GM12878 (cell line): ENCODE measurements around the gene PTPN2. TPM values are rescaled to one million over a fixed set of nuclear protein-coding genes. Genes with fewer than 3 reads are reported as not detected.

Experiments used
- ATAC-seq: fragments of 200-7000 bp; cut with Tn5 transposase; 3 replicates; pipeline ENCODE4 v1.9.1; 2020; ENCODE audit warnings: mild to moderate bottlenecking, moderate library complexity
- BruUV-seq: library from RNA; stranded (reverse); fragments of 400-500 nt; replicated peaks from 2 replicates; lab custom pipeline; 2021; lab: Mats Ljungman, UMichigan
- CTCF ChIA-PET: fragments of 300-600 bp; sonication (Branson Sonifier 250); formaldehyde crosslinking; extraction: SDS; loops from one replicate; lab custom pipeline; 2021; ENCODE audit warnings: inconsistent platforms; lab: Yijun Ruan, JAX
- POLR2A ChIA-PET: fragments of 350-600 bp; formaldehyde crosslinking; extraction: SDS; loops from one replicate; lab custom pipeline; 2021; ENCODE audit warnings: inconsistent platforms; lab: Charles Lee
- RAD21 ChIA-PET: fragments of 300-600 bp; sonication (Branson Sonifier 250); formaldehyde crosslinking; loops from one replicate; lab custom pipeline; 2023; ENCODE audit warnings: antibody characterized with exemption; ENCODE audit not compliant: unreplicated experiment; lab: Charles Lee
- SMC1A ChIA-PET: fragments of 300-600 bp; sonication (Branson Sonifier 250); formaldehyde crosslinking; loops from one replicate; lab custom pipeline; 2023; ENCODE audit not compliant: unreplicated experiment, uncharacterized antibody; lab: Charles Lee
- DNase-seq: peaks from one replicate; pipeline ENCODE4 v3.0.0-alpha.2; 2011; ENCODE audit warnings: low read depth, low spot score
- FAIRE-seq: peaks from 3 replicates; lab custom pipeline; 2011; peaks lifted over from hg19 to GRCh38; lab: Jason Lieb, UNC
- H2AFZ ChIP-seq: 2 replicates; pipeline ENCODE4 v1.6.0; 2011; ENCODE audit warnings: low read depth, low read length, control low read depth; ENCODE audit not compliant: control insufficient read depth
- H3K27ac ChIP-seq: 2 replicates; pipeline ENCODE4 v1.5.1; 2011; ENCODE audit warnings: control low read depth; ENCODE audit not compliant: control insufficient read depth, insufficient read depth
- H3K27me3 ChIP-seq, 2 experiments: replicated peaks in 1 of 2; 2 replicates each; pipeline versions ENCODE4 v1.6.0 to v1.6.1; 2011; ENCODE audit warnings: low read length in 1 of 2; ENCODE audit not compliant: control insufficient read depth in 2 of 2, insufficient read depth in 2 of 2
- H3K36me3 ChIP-seq, 2 experiments: 2 replicates each; pipeline ENCODE4 v1.5.1; 2011; ENCODE audit warnings: low read length in 1 of 2; ENCODE audit not compliant: control insufficient read depth in 2 of 2, insufficient read depth in 2 of 2
- H3K4me1 ChIP-seq: 2 replicates; pipeline ENCODE4 v1.6.1; 2011; ENCODE audit warnings: mild to moderate bottlenecking, low read length, moderate library complexity, mixed read lengths; ENCODE audit not compliant: control insufficient read depth, insufficient read depth
- H3K4me2 ChIP-seq: 2 replicates; pipeline ENCODE4 v1.6.0; 2011; ENCODE audit warnings: control low read depth; ENCODE audit not compliant: control insufficient read depth, insufficient read depth
- H3K4me3 ChIP-seq: fragments of 200-600 bp; sonication (generic); 2 replicates; pipeline ENCODE4 v1.5.1; 2016
- H3K79me2 ChIP-seq: 2 replicates; pipeline ENCODE4 v1.6.0; 2011; ENCODE audit warnings: low read length; ENCODE audit not compliant: control insufficient read depth, insufficient read depth
- H3K9ac ChIP-seq: 2 replicates; pipeline ENCODE4 v1.8.0; 2011; ENCODE audit warnings: low read length, control low read depth, mixed read lengths; ENCODE audit not compliant: control insufficient read depth, insufficient read depth
- H3K9me3 ChIP-seq: replicated peaks from 3 replicates; pipeline ENCODE4 v1.5.1; 2011; ENCODE audit warnings: mild to moderate bottlenecking, low read length; ENCODE audit not compliant: control insufficient read depth, insufficient read depth
- H4K20me1 ChIP-seq: 2 replicates; pipeline ENCODE4 v1.6.0; 2011; ENCODE audit not compliant: control insufficient read depth, insufficient read depth
- ASH2L ChIP-seq: fragments of 300-600, 200-600 bp; sonication (generic); IDR thresholded peaks from 2 replicates; pipeline ENCODE4 v1.6.1; 2017; ENCODE audit warnings: low read depth, mild to moderate bottlenecking, borderline replicate concordance
- SIN3A ChIP-seq: IDR thresholded peaks from 2 replicates; pipeline ENCODE4 v1.6.1; 2012; ENCODE audit warnings: low read depth, low read length, improper control_type of control experiment
- SREBF2 ChIP-seq: IDR thresholded peaks from 2 replicates; pipeline ENCODE4 v1.6.1; 2012; ENCODE audit warnings: mild to moderate bottlenecking, low read length
- YY1 ChIP-seq: IDR thresholded peaks from 2 replicates; pipeline ENCODE4 v1.6.1; 2011; ENCODE audit warnings: low read depth, mild to moderate bottlenecking, low read length
- WGBS: methylation state at CpG from one replicate; pipeline ENCODE4 v1.1.6; 2016; ENCODE audit warnings: low lambda C conversion rate; ENCODE audit not compliant: insufficient replicate concordance, insufficient coverage; ENCODE audit errors: missing lambda C conversion rate; 5-methylcytosine and 5-hydroxymethylcytosine counted together
- in situ Hi-C: fragments of 300-500 bp; cut with MboI; formaldehyde crosslinking; loops from 9 replicates; pipeline ENCODE4 v1.14.3; 2018; ENCODE audit warnings: mixed read lengths
- intact Hi-C: fragments of 100-400 bp; cut with micrococcal nuclease; formaldehyde crosslinking; loops from one replicate; pipeline ENCODE4 v1.14.2; 2022; ENCODE audit not compliant: unreplicated experiment
- polyA plus RNA-seq, 11 experiments: library from polyadenylated mRNA; depleted of rRNA in 4 of 11; unstranded in 6 of 11; stranded (reverse) in 5 of 11; fragments of >200 nt; fragmentation: Nextera tagmentation in 4 of 11; fragmentation: Illumina TruSeq in 1 of 11; extraction: Ambion mirVana in 4 of 11; extraction: Trizol in 1 of 11; gene quantifications; 1 replicate in 1 of 11; 2 replicates in 10 of 11; pipeline versions ENCODE4 v1.2.1 to v1.2.3, GENCODE V29; 2011 to 2016; ENCODE audit warnings: inconsistent platforms in 2 of 11, missing spikeins in 2 of 11, low read depth in 1 of 11
- total RNA-seq, 4 experiments: library from RNA; depleted of rRNA in 3 of 4; stranded (reverse); fragments of >200 nt in 3 of 4; fragmentation: Illumina TruSeq in 1 of 4; extraction: Trizol in 1 of 4; gene quantifications; 2 replicates each; pipeline versions ENCODE4 v1.2.1 to v1.2.3, GENCODE V29; 2013 to 2021
- TF ChIP-seq, protein P1 (sequence below): fragments of 450-650 bp; conservative IDR thresholded peaks from 2 replicates; pipeline ENCODE4 v1.6.1; 2017; ENCODE audit warnings: mild to moderate bottlenecking, moderate library complexity
- TF ChIP-seq, protein P2 (sequence below): IDR thresholded peaks from 2 replicates; pipeline ENCODE4 v1.6.1; 2011; ENCODE audit warnings: borderline replicate concordance, low read depth, mild to moderate bottlenecking, moderate library complexity, mixed read lengths, low read length; ENCODE audit not compliant: insufficient read depth; ENCODE audit errors: extremely low read length
- TF ChIP-seq, protein P3 (sequence below): fragments of 450-650 bp; IDR thresholded peaks from 2 replicates; pipeline ENCODE4 v1.6.1; 2017; ENCODE audit warnings: low read depth, mild to moderate bottlenecking, moderate library complexity
- TF ChIP-seq, protein P4 (sequence below): IDR thresholded peaks from 2 replicates; pipeline ENCODE4 v1.6.1; 2011; ENCODE audit warnings: mild to moderate bottlenecking, low read depth, low read length, moderate library complexity; ENCODE audit not compliant: insufficient replicate concordance

Gene PTPN2
- total and polyA plus RNA-seq, 10 of the 15 experiments (the other 5 are each of a cell fraction or from before 2014, with no cell fraction given), result 46.5 to 86.7 (median 64.6) TPM

DNA sequence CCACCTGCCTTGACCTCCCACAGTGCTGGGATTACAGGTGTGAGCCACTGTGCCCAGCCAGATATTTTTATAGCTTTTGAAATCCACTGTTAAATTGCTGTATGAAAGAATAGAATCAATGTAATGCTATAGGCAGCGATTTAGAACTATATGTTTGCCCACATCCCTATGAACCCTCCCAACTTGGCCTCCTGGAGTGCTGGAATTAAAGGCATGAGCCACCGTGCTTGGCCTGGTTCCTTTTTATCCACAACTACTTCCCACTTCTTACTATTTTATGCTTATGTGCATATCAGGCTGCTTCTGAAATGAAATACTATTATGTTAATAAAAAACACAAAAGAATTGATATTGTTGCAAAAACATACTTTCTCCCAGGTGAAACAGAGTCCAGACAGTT is 11.6 kb upstream of the PTPN2 start:
- no peaks in the 10 kb centered on the region for H3K79me2 ChIP-seq
- CTCF ChIA-PET, result interaction anchor here (0.8 to 6.2 kb wide), 10 partner anchors 9 to 209 kb away, joined by 3 to 80 read pairs (median 5); no protein-coding TSS in a partner anchor
- no peak for FAIRE-seq
- H2AFZ ChIP-seq, result no peak overlapping the region
- POLR2A ChIA-PET, result interaction anchor here (0.6 kb wide), 1 partner anchor 30 kb away, joined by 4 read pairs; no protein-coding TSS in a partner anchor
- no peak for ATAC-seq
- in situ Hi-C loops, result no loop called here
- H3K4me2 ChIP-seq, result no peak overlapping the region
- no peak for DNase-seq
- no TSS peak for BruUV-seq
- H3K9ac ChIP-seq, result no peak overlapping the region
- no peaks in the 10 kb centered on the region for H3K36me3 ChIP-seq
- RAD21 ChIA-PET, result interaction anchor here (0.5 to 1.4 kb wide), 11 partner anchors 10 to 579 kb away, joined by 3 to 8 read pairs (median 4); partner anchors contain the start of gene CEP76
- H4K20me1 ChIP-seq, result no peaks in the 10 kb centered on the region
- WGBS, result 38% methylated on average over 2 of the region's 2 CpGs
- H3K4me1 ChIP-seq, result no peaks in the 10 kb centered on the region
- H3K4me3 ChIP-seq, result no peak overlapping the region
- H3K9me3 ChIP-seq, result no peaks in the 10 kb centered on the region; the same call in 2 of the 3 replicates
- TF ChIP-seq, protein P1, sequence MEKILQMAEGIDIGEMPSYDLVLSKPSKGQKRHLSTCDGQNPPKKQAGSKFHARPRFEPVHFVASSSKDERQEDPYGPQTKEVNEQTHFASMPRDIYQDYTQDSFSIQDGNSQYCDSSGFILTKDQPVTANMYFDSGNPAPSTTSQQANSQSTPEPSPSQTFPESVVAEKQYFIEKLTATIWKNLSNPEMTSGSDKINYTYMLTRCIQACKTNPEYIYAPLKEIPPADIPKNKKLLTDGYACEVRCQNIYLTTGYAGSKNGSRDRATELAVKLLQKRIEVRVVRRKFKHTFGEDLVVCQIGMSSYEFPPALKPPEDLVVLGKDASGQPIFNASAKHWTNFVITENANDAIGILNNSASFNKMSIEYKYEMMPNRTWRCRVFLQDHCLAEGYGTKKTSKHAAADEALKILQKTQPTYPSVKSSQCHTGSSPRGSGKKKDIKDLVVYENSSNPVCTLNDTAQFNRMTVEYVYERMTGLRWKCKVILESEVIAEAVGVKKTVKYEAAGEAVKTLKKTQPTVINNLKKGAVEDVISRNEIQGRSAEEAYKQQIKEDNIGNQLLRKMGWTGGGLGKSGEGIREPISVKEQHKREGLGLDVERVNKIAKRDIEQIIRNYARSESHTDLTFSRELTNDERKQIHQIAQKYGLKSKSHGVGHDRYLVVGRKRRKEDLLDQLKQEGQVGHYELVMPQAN, result no peak
- TF ChIP-seq SIN3A (no peak), SREBF2 (no peak), YY1 (no peak), ASH2L (no peak)
- TF ChIP-seq, protein P2, sequence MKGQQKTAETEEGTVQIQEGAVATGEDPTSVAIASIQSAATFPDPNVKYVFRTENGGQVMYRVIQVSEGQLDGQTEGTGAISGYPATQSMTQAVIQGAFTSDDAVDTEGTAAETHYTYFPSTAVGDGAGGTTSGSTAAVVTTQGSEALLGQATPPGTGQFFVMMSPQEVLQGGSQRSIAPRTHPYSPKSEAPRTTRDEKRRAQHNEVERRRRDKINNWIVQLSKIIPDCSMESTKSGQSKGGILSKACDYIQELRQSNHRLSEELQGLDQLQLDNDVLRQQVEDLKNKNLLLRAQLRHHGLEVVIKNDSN, result no peak
- TF ChIP-seq, protein P3, sequence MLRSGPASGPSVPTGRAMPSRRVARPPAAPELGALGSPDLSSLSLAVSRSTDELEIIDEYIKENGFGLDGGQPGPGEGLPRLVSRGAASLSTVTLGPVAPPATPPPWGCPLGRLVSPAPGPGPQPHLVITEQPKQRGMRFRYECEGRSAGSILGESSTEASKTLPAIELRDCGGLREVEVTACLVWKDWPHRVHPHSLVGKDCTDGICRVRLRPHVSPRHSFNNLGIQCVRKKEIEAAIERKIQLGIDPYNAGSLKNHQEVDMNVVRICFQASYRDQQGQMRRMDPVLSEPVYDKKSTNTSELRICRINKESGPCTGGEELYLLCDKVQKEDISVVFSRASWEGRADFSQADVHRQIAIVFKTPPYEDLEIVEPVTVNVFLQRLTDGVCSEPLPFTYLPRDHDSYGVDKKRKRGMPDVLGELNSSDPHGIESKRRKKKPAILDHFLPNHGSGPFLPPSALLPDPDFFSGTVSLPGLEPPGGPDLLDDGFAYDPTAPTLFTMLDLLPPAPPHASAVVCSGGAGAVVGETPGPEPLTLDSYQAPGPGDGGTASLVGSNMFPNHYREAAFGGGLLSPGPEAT, result no peak
- TF ChIP-seq, protein P4, sequence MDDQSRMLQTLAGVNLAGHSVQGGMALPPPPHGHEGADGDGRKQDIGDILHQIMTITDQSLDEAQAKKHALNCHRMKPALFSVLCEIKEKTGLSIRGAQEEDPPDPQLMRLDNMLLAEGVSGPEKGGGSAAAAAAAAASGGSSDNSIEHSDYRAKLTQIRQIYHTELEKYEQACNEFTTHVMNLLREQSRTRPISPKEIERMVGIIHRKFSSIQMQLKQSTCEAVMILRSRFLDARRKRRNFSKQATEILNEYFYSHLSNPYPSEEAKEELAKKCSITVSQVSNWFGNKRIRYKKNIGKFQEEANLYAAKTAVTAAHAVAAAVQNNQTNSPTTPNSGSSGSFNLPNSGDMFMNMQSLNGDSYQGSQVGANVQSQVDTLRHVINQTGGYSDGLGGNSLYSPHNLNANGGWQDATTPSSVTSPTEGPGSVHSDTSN, result no peak
- no peak overlapping the region for H3K27ac ChIP-seq
- intact Hi-C loops, result loop anchor here (2.0 kb wide), 1 partner anchor 151 kb away; no protein-coding TSS in a partner anchor
- peaks cover 0 to 8% of the 10 kb centered on the region in 2 experiments; a peak in 2 of 4 replicates for H3K27me3 ChIP-seq
- SMC1A ChIA-PET, result interaction anchor here (0.9 to 1.8 kb wide), 6 partner anchors 10 to 169 kb away, joined by 3 to 6 read pairs (median 4); no protein-coding TSS in a partner anchor
